NCI-H2196 treated with DMSO at 0.1 percent for 48 hours (cell line): ENCODE results near the gene RBM10.
"Not testable (repeated sequence)": the region's sequence is repeated elsewhere in the genome, so short reads cannot be mapped to it uniquely, and the experiment has no call there.

Source experiments
- DNase-seq: peaks from one replicate; lab custom pipeline; 2025; ENCODE audit not compliant: unreplicated experiment; lab: John Stamatoyannopoulos, UW

Gene RBM10

GRCh38 chrX:47144626-47145394 lies at the start of gene RBM10, which contains the start of gene NDUFB11:
TSS of gene RBM10 (plus strand) at chrX:47145221. CDS start at chrX:47147482, 2,261 bp downstream.
TSS of gene NDUFB11 (minus strand) at chrX:47144702. CDS start at chrX:47144679, 23 bp downstream.
- peak; percentile 73 for DNase-seq

- DNase-seq, result no peak
Observed at GRCh38 chrX:47097018-47097417, 48.0 kb upstream of the RBM10 start.

- no peak for DNase-seq
Observed at GRCh38 chrX:47098338-47099094, 46.5 kb upstream of the RBM10 start.

DNA sequence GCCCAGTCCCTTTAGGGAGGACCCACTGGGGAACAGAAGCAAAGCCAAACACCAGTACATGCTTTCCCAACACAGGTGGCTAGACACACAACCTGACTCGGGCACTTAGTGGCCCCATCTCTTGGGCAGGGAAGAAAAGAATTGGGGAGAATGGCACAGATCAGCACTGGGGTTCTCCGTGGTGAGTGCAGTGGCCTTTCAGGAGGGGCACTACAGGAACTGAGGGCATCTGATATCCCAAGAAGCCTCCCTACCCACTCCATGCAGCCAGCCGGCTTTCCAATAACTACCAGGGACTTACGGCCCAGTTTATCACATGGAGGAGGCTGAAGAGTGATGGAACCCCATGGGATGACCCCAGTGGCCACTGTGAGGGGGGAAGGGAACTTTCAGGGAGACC lies 43.8 kb upstream of the RBM10 start:
- DNase-seq, result no peak

- not testable (repeated sequence) for DNase-seq
Observed at GRCh38 chrX:47110936-47111615, 33.9 kb upstream of the RBM10 start.

DNA sequence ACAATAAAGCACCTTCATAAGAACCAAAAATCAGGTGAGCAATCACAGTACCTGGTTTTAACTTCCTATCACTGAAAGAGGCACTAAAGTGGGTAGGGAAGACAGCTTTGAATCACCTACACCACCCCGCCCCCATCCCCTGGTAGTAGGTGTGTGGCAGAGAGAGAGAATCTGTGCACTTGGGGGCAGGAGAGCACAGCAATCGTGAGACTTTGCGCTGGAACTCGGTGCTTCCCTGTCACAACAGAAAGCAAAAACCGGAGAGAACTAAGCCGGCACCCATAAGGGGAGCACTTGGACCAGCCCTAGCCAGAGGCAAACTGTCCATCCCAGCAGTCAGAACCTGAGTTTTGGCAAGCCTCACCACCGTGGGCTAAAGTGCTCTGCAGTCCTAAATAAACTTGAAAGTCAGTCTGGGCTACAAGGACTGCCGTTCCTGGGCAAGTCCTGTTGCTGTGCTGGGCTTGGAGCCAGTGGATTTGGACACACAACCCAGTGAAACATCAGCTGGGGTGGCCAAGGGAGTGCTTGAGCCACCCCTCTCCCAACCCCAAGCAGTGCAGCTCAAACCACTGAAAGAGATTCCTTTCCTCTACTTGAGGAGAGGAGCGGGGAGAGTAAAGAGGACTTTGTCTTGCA lies 32.6 kb upstream of the RBM10 start:
- DNase-seq, result no peak

DNA sequence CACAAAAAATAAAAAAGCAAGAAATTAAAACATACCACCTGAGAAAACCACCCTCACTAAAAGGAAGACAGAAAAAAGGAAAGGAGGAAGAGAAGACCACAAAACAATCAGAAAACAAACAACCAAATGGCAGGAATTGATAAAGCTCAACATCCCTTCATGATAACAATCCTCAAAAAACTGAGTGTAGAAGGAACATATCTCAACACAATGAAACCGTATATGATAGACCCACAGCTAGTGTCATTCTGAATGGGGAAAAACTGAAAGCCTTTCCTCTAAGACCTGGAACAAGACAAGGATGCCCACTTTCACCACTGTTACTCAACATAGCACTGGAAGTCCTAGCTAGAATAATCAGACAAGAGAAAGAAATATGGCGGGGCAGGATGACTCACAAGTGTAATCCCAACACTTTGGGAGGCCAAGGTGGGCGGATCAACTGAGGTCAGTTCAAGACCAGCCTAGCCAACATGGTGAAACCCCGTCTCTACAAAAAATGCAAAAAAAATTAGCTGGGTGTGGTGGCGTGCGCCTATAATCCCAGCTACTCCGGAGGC lies 28.4 kb upstream of the RBM10 start:
- not testable (repeated sequence) for DNase-seq

- not testable (repeated sequence) for DNase-seq
Observed at GRCh38 chrX:47124466-47124865, 20.6 kb upstream of the RBM10 start.

GRCh38 chrX:47129157-47129898 lies 15.7 kb upstream of the RBM10 start:
- DNase-seq, result peak; percentile 81

- no peak for DNase-seq
Observed at GRCh38 chrX:47129899-47130358, 15.1 kb upstream of the RBM10 start.

- no peak for DNase-seq
Observed at GRCh38 chrX:47133493-47133892, 11.5 kb upstream of the RBM10 start.

GRCh38 chrX:47135650-47136049 lies 9.4 kb upstream of the RBM10 start:
- peak; percentile 12 for DNase-seq

- DNase-seq, result no peak
Observed at GRCh38 chrX:47138171-47138570, 6.8 kb upstream of the RBM10 start.

DNA sequence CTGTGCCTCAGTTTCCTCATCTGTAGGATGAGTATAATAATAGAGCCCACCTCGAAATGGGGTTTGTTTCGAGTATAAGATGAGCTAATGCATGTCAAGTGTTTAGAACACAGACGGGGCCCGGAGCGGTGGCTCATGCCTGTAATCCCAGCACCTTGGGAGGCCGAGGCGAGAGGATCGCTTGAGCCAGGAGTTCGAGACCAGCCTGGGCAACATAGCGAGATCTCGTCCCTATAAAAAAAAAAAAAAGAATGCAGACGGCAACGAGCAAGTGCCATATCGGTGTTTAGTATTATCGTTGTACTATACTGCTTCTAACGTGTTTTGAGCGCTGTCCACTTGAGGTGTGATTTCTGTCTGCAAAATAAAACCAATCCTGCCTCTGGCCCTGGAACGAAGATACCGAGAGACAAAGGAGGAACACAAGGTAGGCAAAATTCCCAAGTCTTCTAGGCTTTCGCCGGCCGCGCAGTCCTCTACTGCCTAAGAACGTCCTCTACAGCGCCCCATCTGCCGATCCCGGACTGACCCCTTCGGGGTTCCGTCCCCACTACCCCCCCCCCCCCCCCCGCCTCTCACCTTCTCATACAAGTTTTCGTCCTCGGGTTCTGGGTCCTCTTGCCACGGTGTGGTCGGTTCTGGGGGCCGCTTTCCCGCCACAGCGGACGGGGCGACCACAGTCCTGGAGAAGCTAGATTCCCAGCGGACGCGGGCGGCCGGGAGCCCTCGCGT lies 961 bp upstream of the RBM10 start:
- no peak for DNase-seq

GRCh38 chrX:47145395-47146120 lies 537 bp downstream of the RBM10 start:
- no peak for DNase-seq

DNA sequence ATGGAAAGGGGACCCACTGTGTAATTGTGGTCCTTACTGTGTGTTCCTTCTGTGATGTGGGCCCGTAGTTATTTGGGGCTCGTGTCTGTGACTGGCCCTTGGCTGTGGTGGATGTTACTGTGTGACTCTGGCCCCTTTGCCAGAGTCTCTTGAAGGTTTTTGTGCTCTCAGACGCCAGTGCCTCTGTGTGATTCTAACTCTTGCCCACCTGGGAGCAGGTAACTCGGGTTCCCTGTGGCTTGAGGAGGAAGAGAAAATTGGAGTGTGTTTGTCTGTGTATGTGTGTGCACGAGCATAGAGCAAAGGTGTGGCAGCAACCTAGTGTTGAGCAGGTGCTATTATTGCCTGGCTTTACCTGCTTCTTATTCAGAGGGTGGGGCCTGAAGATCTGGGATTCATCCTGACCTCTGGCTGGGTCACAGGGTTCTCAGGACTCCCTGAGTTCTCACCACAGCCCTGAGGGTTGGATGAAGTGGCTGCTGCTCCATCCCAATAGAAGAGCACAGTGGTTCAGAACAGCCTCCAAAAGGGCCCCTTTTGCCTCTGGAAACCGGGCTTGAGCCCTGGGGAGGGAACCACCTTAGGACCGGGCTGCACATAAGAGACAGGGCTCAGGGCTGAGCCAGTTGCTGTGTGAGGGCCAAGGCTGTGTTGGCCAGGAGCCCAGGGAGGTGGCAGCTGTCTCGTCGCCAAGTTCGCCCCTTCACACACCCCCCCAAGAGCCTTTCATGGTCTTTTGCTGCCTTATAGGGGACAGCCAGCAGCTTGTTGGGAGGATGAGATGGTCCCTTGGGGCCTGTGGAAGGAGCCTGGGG lies 1.3 kb downstream of the RBM10 start:
- DNase-seq, result no peak

DNA sequence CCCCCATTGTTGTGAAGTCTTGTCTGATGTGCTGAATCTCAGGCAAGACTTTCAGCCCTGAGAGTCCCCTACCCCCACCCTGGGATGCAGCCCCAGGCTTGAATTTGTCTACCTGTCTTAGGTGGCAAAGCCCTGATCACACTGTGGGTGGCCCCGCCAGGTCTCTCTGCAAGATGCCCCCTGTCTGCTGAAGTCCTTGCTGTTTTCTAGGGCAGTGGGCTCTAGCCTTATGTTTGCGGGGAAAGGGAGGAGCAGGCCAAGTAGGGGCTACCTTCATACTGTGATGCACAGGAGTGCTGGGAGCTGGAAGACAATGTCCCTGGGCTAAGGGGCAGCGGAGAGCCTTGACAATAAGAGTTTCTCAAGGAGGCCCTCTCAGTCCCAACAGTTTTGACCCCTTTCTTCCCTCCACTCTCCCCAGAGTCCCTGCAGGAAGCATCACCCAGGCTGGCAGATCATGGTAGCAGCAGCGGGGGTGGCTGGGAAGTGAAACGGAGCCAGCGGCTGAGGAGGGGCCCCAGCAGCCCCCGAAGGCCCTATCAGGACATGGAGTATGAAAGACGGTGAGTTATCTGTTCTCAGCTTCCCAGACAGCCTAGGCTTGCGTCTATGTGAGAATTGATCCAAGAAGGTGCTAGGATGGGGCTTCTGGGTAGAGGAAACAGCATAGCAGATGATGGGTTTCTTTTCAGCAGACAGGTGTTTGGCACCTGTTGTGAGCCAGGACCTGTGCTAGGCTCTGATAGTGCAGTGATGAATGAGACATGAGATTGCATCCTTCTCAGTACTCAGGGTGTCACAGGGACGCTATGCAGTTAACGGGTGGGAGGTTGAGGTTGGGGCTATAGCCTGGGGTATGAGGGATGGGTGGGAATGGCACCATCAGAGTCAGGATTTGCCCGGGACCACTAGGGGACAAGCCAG lies 2.2 kb downstream of the RBM10 start:
- DNase-seq, result no peak
